ENCODE measurements around the gene KRTAP12-3.

DNA sequence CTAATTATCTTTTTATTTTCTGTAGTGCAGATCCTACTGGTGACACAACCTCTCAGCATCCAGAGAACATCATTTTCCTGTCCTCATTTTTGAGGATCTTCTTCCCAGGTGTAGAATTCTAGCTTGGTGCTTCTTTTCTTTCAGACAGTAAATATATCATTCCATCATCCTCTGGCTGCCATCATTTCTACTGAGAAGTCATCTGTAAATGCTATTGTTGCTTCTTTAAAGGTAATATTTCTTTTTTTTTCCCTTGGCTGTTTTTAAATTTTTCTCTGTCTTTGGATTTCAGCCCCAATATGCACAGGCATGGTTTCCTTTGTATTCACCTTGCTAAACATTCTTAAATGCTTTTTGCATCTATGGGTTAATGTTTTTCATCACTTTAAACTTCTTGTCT is 34.2 kb upstream of the KRTAP12-3 start:
- TF ChIP-seq POLR2A (IDR thresholded peaks at IDR 0.05): no peak
- TF ChIP-seq, protein P1, sequence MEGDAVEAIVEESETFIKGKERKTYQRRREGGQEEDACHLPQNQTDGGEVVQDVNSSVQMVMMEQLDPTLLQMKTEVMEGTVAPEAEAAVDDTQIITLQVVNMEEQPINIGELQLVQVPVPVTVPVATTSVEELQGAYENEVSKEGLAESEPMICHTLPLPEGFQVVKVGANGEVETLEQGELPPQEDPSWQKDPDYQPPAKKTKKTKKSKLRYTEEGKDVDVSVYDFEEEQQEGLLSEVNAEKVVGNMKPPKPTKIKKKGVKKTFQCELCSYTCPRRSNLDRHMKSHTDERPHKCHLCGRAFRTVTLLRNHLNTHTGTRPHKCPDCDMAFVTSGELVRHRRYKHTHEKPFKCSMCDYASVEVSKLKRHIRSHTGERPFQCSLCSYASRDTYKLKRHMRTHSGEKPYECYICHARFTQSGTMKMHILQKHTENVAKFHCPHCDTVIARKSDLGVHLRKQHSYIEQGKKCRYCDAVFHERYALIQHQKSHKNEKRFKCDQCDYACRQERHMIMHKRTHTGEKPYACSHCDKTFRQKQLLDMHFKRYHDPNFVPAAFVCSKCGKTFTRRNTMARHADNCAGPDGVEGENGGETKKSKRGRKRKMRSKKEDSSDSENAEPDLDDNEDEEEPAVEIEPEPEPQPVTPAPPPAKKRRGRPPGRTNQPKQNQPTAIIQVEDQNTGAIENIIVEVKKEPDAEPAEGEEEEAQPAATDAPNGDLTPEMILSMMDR (IDR thresholded peaks at IDR 0.05): no peak
- TF ChIP-seq POLR2AphosphoS5 (IDR thresholded peaks at IDR 0.05): no peak
- TF ChIP-seq EP300 (IDR thresholded peaks at IDR 0.05): no peak
